ENCODE measurements around the gene MAST4. TPM values are rescaled to one million over a fixed set of nuclear protein-coding genes. Genes with fewer than 3 reads are reported as not detected.

The MAST4 gene
- total and polyA plus RNA-seq, 2 of the 13 experiments (the other 11 are each of a cell fraction or from before 2014, with no cell fraction given), result 3.4 to 3.7 TPM

GRCh38 chr5:67050125-67050524 lies 453.9 kb downstream of the MAST4 start (continued):
- TF ChIP-seq PRDM10 (CRISPR knock-in tag; IDR thresholded peaks at IDR 0.05; ENCODE audit: low read depth), result no peak
- TF ChIP-seq ZNF672 (CRISPR knock-in tag; IDR thresholded peaks at IDR 0.05), result no peak
- TF ChIP-seq ZNF335 (CRISPR knock-in tag; IDR thresholded peaks at IDR 0.05), result no peak
- TF ChIP-seq, protein P1, sequence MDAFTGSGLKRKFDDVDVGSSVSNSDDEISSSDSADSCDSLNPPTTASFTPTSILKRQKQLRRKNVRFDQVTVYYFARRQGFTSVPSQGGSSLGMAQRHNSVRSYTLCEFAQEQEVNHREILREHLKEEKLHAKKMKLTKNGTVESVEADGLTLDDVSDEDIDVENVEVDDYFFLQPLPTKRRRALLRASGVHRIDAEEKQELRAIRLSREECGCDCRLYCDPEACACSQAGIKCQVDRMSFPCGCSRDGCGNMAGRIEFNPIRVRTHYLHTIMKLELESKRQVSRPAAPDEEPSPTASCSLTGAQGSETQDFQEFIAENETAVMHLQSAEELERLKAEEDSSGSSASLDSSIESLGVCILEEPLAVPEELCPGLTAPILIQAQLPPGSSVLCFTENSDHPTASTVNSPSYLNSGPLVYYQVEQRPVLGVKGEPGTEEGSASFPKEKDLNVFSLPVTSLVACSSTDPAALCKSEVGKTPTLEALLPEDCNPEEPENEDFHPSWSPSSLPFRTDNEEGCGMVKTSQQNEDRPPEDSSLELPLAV (CRISPR knock-in tag; conservative IDR thresholded peaks at IDR 0.05; ENCODE audit: low read depth), result no peak
- no peak for TF ChIP-seq MTF1 (CRISPR knock-in tag; IDR thresholded peaks at IDR 0.05)
- no peak for TF ChIP-seq IKZF1 (IDR thresholded peaks at IDR 0.05)
- TF ChIP-seq AGO2 (optimal IDR thresholded peaks at IDR 0.05; ENCODE audit: low read depth, low read length), result no peak

GRCh38 chr5:67050635-67051034 lies 454.4 kb downstream of the MAST4 start:
- H3K27me3 ChIP-seq (ENCODE audit: control insufficient read depth in 1 of 2, insufficient read depth in 2 of 2, low read length in 2 of 2), result no peaks in the 10 kb centered on the region
- no peaks in the 10 kb centered on the region for H3K79me2 ChIP-seq (ENCODE audit: insufficient read depth, low read length)
- ChIA-PET POLR2A (no interaction called here), CTCF (ENCODE audit: low intra/inter-chr PET ratio, low total read pairs) (no interaction called here)
- FAIRE-seq (no peak), ATAC-seq (no peak), DNase-seq (ENCODE audit: low spot score) (no peak)
- WGBS (ENCODE audit: low lambda C conversion rate), result 99% methylated on average over 3 of the region's 3 CpGs
- no peak overlapping the region for H3K4me3 ChIP-seq (replicated peaks in 1 of 3; ENCODE audit: insufficient read depth in 1 of 3, low read depth in 2 of 3, low read length in 3 of 3)
- no peak overlapping the region for H2AFZ ChIP-seq (ENCODE audit: low read length)
- intact Hi-C loops (cut with micrococcal nuclease; ENCODE audit: unreplicated experiment) (no loop called here), in situ Hi-C loops (cut with HindIII; ENCODE audit: extremely low pct_ligation_motif_present, low pct_unique_long_range_greater_than_20kb) (no loop called here)
- no peaks in the 10 kb centered on the region for H3K36me3 ChIP-seq (replicated peaks in 1 of 2; ENCODE audit: control insufficient read depth in 1 of 2, insufficient read depth in 2 of 2, low read length in 2 of 2)
- no peak overlapping the region for H3K4me2 ChIP-seq (ENCODE audit: low read depth, low read length)
- no peak overlapping the region for H3K27ac ChIP-seq (ENCODE audit: extremely low read length, insufficient read depth, low read length)
- TF ChIP-seq ZNF644 (CRISPR knock-in tag; IDR thresholded peaks at IDR 0.05; ENCODE audit: low read depth), result no peak
- H3K9me3 ChIP-seq (ENCODE audit: low read length), result no peaks in the 10 kb centered on the region
- no peak overlapping the region for H3K9ac ChIP-seq (ENCODE audit: insufficient read depth, low read depth, low read length)
- no peaks in the 10 kb centered on the region for H4K20me1 ChIP-seq (ENCODE audit: insufficient read depth, low read length)
- H3K4me1 ChIP-seq (ENCODE audit: insufficient read depth, low read length), result peaks cover 7% of the 10 kb centered on the region
- BruUV-seq (replicated peaks), result no TSS peak

All from HepG2 (cell line).